ENCODE measurements around the gene NCBP3. TPM values are rescaled to one million over a fixed set of nuclear protein-coding genes. Genes with fewer than 3 reads are reported as not detected.
A peak's percentile ranks its signal among the peaks of the same experiment; 100 is the strongest.

NCBP3 gene
- total and polyA plus RNA-seq, 12 donors: 11.0 to 36.6 (median 23.0) TPM

- H3K27ac ChIP-seq: no peak overlapping the region
- no peaks in the 10 kb centered on the region for H3K27me3 ChIP-seq
- no peaks in the 10 kb centered on the region for H3K9me3 ChIP-seq (replicated peaks in 1 of 3)
- H3K4me3 ChIP-seq: no peak overlapping the region
- peak in 2 of 7 donors; percentile 64 to 74 for DNase-seq
- H3K4me1 ChIP-seq (replicated peaks in 1 of 2): peaks cover 3 to 4% of the 10 kb centered on the region in 2 donors
- TF ChIP-seq, protein P1, sequence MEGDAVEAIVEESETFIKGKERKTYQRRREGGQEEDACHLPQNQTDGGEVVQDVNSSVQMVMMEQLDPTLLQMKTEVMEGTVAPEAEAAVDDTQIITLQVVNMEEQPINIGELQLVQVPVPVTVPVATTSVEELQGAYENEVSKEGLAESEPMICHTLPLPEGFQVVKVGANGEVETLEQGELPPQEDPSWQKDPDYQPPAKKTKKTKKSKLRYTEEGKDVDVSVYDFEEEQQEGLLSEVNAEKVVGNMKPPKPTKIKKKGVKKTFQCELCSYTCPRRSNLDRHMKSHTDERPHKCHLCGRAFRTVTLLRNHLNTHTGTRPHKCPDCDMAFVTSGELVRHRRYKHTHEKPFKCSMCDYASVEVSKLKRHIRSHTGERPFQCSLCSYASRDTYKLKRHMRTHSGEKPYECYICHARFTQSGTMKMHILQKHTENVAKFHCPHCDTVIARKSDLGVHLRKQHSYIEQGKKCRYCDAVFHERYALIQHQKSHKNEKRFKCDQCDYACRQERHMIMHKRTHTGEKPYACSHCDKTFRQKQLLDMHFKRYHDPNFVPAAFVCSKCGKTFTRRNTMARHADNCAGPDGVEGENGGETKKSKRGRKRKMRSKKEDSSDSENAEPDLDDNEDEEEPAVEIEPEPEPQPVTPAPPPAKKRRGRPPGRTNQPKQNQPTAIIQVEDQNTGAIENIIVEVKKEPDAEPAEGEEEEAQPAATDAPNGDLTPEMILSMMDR (IDR thresholded peaks at IDR 0.05): no peak
- TF ChIP-seq POLR2A (IDR thresholded peaks at IDR 0.05): no peak
- intact Hi-C loops (cut with DNase I): no loop called here
- H3K36me3 ChIP-seq (replicated peaks in 1 of 2): peaks cover 0 to 89% of the 10 kb centered on the region in 2 donors
- 48 to 70% (median 54%) methylated on average over 9 of the region's 9 CpGs for WGBS, 4 donors
Observed at GRCh38 chr17:3821101-3821500, 24.9 kb downstream of the NCBP3 start.

DNA sequence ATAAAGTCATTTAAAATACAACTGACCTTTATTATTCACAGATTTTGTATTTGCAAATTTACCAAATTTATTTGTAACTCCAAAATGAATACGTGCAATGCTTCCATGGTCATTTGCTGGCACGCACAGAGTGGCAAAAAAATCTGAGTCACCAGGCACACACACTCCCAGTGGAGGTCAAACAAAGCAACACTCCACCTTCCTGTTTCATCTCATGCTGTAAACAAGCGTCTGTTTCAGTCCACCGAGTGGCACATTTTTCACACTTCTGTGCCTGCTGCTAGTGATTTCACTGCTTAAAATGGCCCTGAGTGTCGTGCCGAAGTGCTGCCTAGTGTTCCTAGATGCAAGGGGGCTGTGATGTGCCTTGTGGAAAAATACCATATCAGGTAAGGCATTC lies 27.3 kb downstream of the NCBP3 start:
- H3K27me3 ChIP-seq: no peaks in the 10 kb centered on the region
- H3K27ac ChIP-seq: peak overlapping the region in 4 of 5 donors; percentile 40 to 85 (median 77)
- peaks cover 3 to 4% of the 10 kb centered on the region in 2 donors for H3K4me1 ChIP-seq (replicated peaks in 1 of 2)
- intact Hi-C loops (cut with DNase I): no loop called here
- TF ChIP-seq POLR2A (IDR thresholded peaks at IDR 0.05): peak in 1 of 2 donors; percentile 50
- TF ChIP-seq, protein P1 (IDR thresholded peaks at IDR 0.05): no peak
- no peaks in the 10 kb centered on the region for H3K9me3 ChIP-seq (replicated peaks in 1 of 3)
- H3K36me3 ChIP-seq (replicated peaks in 1 of 2): peaks cover 0 to 87% of the 10 kb centered on the region in 2 donors
- 39 to 52% (median 44%) methylated on average over 6 of the region's 6 CpGs for WGBS, 4 donors
- H3K4me3 ChIP-seq: no peak overlapping the region
- peak; percentile 70 to 90 (median 85) for DNase-seq

DNA sequence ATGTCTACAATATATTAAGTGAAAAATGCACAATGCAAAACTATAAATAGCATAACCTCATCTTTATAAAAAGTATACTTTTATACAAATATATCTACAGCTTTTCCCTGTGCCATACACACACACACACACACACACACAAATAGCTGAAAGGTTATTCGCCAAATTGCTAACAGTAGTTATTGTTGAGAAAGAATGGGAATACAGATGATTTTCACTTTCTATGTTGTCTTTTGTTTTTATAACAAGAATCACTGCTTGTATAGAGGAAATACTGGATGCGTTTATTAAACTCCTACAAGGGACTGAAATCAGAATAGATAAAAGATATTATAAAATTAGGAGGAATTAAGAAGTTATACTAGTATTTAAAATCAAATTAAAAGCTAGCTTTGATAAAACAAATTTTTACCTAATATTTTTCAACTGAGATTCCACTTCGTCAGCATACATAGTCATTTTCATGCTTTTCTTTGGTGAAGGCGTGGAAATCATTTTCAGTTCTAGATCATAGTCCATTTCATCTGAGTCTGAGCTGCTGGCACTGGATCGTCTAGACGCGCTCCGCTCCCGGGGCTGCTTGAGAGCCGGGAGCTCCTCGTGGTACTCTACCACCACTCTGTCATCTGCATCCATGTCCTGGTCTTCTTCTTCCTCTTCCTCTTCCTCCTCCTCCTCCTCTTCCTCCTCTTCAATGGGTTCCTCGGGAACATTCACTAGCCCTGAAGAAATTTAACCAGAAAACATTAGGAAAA lies 28.0 kb downstream of the NCBP3 start:
- Histone ChIP-seq H3K4me3 (no peak overlapping the region), H3K36me3 (replicated peaks in 1 of 2) (peaks cover 0 to 87% of the 10 kb centered on the region in 2 donors), H3K27ac (peak overlapping the region in 4 of 5 donors; percentile 40 to 85 (median 77)), H3K4me1 (replicated peaks in 1 of 2) (peaks cover 3 to 4% of the 10 kb centered on the region in 2 donors), H3K27me3 (no peaks in the 10 kb centered on the region), H3K9me3 (replicated peaks in 1 of 3) (no peaks in the 10 kb centered on the region)
- no peak for TF ChIP-seq POLR2A (IDR thresholded peaks at IDR 0.05)
- TF ChIP-seq, protein P1 (IDR thresholded peaks at IDR 0.05): no peak
- WGBS, 4 donors: 88 to 92% (median 88%) methylated on average over 12 of the region's 12 CpGs
- intact Hi-C loops (cut with DNase I): no loop called here
- DNase-seq: no peak

DNA sequence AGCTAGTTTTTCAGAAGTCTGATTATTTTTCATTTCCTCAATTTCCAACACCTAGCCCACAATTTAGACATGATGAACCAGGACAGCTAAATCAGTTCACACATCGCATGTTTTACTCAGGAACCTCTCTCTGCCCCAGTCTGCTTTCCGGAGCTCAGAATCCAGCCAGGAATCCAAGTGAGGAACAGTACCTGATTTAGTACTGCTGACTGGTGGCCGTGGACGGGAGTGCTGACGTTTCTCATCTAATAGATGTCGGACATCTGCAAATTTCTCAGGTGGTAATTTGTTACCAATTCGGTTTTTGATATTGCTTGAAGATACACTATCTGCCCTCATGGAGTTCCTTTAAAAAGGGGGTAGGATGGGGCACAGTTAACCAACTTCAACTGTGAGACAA lies 30.1 kb downstream of the NCBP3 start:
- H3K9me3 ChIP-seq (replicated peaks in 1 of 3): no peaks in the 10 kb centered on the region
- intact Hi-C loops (cut with DNase I): no loop called here

More for the DNA sequence above, 30.1 kb downstream of the NCBP3 start:
- Histone ChIP-seq H3K27me3 (no peaks in the 10 kb centered on the region), H3K27ac (no peak overlapping the region), H3K4me3 (no peak overlapping the region), H3K36me3 (replicated peaks in 1 of 2) (peaks cover 0 to 89% of the 10 kb centered on the region in 2 donors), H3K4me1 (replicated peaks in 1 of 2) (peaks cover 3 to 4% of the 10 kb centered on the region in 2 donors)
- TF ChIP-seq POLR2A (IDR thresholded peaks at IDR 0.05): no peak
- TF ChIP-seq, protein P1 (IDR thresholded peaks at IDR 0.05): no peak
- WGBS, 4 donors: 92 to 94% (median 93%) methylated on average over 7 of the region's 7 CpGs
- peak in 1 of 7 donors; percentile 41 for DNase-seq
